GM18519 (cell line): ENCODE data around the gene C3.
"Not testable (repeated sequence)": the region's sequence is repeated elsewhere in the genome, so short reads cannot be mapped to it uniquely, and the experiment has no call there.

Experiments used
- ATAC-seq: cut with Tn5 transposase; IDR thresholded peaks from one replicate; pipeline ENCODE4 v1.9.1; 2021; ENCODE audit warnings: mild to moderate bottlenecking, moderate library complexity; ENCODE audit not compliant: unreplicated experiment, low FRiP score

C3 gene

DNA sequence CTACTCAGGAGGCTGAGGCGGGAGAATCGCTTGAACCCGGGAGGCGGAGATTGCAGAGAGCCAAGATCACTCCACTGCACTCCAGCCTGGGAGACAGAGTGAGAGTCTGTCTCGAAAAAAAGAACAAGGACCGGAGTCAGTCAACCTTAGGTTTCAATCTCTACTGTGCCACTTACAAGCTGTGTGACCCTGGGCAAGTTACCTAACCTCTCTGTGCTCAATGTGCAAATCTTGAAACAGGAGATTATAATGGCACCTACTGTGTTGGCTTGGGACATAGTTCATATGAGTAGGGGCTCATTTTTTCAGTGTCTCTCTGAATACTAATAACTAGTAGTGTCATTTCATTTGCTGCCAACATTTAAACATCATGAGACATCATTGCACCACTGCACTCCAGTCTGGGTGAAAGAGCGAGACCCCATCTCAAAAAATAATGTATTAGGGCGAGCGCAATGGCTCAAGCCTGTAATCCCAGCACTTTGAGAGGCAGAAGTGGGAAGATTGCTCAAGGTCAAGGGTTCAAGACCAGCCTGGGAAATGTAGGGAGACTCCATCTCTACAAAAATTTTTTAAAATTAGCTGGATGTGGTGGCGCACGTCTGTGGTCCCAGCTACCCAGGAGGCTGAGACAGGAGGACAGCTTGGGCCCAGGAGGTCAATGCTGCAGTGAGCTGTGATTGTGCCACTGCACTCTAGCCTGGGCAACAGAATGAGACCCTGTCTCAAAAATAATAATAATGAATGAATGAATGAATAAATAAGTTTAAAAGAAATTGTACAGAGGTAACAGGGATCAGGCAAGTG, 5.5 kb downstream of the C3 start:
- ATAC-seq = no peak

DNA sequence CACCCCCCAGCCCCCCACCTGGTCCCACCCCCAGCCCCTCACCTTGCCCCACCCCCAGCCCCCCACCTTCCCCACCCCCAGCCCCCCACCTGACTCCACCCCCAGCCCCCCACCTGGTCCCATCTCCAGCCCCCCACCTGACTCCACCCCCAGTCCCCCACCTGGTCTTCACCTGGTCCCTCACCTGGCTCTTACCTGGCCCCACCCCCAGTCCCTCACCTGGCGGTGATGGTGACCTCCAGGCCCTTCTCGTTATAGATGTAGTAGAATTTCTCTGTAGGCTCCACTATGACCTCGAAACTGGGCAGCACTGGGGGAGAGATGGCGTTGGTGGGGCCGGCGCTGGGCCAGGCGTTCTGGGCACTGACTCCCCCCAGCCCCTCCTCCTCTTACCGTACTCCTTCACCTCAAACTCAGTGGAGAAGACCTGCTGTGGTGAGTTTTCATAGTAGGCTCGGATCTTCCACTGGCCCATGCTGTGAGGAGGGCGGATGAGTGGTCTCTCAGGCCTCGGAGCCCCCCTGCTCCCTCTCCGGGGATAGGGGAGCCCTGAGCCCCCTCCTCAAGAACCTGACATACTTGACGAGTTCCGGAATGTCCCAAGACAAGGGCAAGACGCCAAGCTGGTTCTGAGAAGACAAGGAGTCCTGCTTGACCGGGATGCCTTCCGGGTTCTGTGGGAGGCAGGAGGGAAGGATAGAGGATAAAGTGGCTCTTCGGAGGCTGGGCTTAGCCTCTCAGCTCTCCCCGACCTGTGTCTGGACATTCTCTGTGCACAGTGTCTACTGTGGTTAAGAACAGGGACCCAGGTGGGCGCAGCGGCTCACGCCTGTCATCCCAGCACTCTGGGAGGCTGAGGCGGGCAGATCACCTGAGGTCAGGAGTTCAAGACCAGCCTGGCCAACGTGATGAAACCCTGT, 6.4 kb downstream of the C3 start:
- no peak for ATAC-seq

DNA sequence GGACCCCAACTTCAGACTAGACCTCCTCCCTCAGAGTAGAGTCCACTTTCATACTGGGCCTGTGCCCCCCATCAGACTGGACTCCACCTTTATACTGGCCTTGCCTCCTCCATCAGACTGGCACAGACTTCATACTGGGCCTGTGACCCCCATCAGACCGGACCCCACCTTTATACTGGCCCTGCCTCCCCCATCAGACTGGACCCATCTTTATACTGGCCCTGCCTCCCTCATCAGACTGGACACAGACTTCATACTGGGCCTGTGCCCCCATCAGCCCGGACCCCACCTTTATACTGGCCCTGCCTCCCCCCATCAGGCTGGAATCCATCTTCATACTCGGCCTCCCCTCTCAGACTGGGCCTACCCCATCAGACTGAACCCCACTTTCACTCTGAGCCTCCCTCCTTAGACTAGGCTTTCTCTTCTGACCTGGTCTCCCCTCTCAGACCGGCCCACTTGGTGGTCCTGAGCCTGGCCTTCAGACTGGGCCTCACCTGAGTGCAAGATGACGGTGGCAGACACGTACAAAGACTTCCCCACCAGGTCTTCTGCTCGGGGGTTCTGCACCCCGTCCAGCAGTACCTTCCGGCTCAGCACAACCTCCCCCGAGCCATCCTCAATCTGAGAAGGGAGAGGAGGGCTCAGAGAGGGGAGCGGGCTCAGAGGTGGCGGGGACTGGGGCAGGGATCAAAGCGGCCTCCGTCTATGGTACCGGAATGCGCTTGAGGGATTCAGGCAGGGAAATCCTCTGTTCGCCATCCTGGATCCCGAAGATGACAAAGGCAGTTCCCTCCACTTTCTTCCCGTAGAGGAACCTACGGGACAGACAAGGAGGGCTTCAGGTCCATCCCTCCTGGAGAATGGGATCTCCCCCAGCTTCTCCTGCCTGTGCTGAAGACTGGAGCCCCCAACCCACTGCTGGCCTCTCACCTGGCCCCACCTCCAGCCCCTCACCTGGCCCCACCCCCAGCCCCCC, 7.5 kb downstream of the C3 start:
- ATAC-seq = no peak

DNA sequence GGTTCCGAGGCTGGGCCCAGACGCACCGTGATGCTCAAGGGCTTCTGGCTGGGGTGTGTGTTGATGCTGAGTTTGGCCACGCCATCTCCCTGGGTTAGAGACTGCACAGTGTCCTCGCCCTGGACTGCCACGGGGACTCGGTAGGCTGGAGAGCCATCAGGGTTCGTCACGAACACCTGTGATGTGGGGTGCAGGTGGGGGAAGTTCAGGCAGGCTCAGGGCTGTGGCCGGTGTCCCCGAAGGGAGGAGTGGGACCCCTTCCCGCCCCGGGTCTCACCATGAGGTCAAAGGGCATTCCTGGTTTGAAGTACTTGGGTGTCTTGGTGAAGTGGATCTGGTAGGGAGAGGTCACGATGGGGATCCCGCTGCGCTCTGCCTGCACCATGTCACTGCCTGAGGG, 8.2 kb downstream of the C3 start:
- no peak for ATAC-seq

DNA sequence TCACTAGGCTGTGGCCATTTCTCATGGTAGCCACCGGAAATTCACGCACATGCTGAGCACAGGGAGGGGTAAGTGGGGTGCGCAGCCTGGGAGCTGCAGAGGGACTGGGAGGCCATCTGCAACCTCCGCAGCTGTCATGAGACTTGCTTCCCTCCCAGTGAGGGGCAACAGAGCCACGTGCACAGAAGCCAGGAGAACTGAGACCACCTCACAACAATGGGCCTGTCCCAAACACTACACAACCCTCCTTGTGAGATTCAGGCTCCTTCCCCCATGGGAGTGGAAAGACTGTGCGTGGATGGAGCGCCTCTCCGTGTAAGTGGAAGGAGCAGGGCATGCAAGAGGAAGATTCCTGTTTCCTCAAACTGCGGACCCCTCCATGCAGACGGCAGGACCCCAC, 8.8 kb downstream of the C3 start:
- ATAC-seq = no peak

DNA sequence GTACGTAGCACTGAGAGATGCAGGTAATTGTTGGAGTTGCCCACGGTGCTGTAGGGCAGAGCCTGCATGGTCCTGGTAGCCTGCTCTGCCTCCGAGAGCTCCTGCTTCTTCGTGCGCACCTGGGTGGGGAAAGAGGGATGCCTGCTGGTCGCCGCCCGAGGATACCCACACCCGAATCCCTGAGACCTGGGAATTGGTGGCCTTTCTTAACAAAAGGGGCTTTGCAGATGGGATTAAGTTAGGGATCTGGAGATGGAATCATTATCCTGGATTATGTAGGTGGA, 9.4 kb downstream of the C3 start:
- no peak for ATAC-seq

DNA sequence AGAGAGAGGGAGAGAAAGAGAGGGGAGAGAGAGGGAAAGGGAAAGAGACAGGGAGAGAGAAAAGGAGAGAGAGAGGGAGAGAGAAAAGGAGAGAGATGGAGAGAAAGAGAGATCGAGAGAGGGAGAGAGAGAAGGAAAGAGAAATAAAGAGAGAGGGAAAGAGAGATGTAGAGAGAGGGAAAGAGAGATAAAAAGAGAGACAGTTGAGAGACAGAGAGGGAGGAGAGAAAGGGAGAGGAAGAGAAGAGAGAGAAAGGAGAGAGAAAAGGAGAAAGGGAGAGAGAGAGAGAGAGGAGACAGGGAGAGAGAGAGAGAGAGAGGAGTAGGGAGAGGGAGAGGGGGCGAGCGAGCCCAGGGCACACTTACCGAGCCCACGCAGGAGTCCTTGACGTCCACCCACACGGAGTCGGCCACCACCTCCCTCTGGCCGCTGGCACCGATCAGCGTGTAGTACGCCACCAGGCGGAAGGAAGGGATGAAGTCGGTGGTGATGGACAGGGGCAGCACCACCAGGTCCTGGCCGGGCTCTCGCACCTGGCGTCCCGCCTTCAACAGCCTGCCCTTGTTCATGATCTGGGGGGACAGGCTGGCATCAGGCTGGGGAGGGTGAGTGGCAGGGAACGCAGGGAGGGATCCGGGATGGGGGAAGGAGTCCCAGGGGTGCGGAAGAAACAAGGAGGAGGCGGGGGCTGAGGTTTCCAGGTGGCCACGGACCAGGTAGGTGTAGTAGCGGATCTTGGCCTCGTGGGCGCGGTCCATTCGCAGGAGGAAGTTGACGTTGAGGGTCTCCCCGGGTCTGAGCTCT, 10.0 kb downstream of the C3 start:
- no peak for ATAC-seq

DNA sequence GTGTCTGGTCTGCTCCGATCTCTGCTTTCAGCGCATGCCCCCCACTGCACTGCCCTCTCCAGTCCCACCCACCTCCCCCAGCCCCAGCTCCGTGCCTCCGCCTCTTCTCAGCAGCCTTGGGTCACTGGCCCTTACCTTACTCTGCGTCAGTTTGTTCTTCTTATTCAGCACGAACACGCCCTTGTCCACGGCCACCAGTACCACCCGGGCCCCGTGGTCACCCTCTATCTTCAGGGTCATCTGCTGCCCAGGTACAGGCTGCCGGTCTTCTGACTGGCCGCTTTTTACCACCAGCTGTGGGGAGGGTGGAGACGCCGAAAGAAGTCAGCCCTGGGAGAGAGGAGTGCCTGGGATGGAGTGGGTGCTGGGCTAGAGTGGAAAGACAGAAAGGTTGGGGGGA, 10.9 kb downstream of the C3 start:
- no peak for ATAC-seq

DNA sequence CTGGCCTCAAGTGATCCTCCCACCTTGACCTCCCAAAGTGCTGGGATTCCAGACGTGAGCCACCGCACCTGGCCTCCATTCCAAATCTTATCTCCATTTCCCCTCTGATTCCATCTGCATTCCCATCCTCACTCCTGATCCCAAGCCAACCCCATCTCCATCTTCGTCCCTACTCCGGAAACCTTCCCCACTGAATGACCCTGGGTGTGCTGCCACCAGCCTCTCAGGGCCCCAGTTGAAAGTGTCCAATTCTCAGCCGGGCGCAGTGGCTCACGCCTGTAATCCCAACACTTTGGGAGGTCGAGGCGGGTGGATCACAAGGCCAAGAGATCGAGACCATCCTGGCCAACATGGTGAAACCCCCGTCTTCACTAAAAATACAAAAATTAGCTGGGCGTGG, 11.5 kb downstream of the C3 start:
- not testable (repeated sequence) for ATAC-seq

DNA sequence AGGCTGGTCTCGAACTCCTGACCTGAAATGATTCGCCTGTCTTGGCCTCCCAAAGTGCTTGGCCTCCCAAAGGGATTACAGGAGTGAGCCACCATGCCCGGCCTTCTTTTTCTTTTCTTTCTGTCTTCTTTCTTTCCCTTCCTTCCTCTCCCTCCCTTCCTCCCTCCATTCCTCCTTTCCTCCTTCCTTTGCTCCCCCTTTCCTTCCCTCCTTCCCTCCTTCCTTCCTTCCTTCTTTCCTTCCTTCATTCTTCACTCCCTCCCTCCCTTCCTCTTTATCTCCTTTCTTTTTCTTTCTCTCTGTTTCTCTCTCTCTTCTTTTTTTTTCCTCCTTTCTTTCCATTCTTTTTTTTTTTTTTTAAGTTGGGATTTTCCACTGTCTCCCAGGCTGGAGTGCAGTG, 12.1 kb downstream of the C3 start:
- ATAC-seq = no peak

DNA sequence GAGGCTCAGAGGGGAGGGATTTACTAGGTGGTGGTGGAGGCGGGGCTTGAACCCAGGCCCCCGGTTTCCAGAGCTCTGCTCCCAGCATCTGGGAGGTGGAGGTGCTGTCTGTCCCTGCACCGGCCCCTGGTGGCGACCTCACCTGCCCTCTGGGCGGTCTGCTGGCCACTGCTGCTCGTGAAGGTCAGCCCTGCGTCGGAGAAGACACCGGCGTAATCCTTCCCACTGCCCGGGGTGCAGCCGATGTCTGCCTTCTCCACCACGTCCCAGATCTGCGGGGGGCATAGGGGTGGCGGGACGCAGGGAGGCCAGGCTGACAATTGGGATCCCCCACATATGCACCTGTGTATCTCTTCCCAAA, 12.8 kb downstream of the C3 start:
- no peak for ATAC-seq

DNA sequence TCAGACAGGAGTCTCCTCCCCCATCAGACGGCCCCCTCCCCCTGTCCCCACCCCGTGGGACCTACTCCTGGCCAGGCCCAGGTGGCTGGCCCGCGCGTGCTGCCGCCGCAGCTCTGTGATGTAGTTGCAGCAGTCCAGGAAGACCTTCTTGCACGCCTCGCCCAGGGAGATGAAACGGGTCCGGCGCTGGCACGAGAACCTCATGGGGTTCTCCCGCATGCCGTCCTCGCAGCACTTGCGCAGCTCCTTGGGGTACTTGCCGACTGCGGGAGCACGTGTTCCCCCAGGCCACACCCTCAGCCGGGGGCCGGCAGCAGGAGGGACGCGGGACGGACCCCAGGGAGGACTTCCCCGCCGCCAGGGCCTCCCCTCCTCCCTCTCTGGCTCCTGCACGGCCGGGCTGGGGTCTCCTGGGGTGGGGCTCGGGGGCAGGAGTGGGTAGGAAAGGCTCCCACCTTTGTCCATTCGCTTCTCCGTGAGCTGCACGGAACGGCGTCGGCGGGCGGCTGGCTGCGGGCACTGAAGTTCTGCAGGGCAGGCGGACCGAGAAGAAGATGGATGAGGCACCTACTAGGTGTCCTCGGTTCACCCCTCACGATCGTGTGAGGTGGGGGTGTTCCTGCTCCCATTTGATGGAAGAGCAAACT, 13.3 kb downstream of the C3 start:
- no peak for ATAC-seq

DNA sequence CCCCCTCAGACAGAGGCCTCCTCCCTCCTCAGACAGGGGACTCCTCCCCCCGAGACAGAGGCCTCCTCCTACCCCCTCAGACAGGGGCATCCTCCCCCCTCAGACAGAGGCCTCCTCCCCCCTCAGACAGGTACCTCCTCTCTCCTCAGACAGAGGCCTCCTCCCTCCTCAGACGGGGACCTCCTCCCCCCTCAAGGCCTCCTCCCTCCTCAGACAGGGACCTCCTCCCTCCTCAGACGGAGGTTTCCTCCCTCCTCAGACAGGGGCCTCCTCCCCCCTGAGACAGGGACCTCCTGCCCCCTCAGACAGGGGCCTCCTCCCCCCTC, 13.9 kb downstream of the C3 start:
- no peak for ATAC-seq

DNA sequence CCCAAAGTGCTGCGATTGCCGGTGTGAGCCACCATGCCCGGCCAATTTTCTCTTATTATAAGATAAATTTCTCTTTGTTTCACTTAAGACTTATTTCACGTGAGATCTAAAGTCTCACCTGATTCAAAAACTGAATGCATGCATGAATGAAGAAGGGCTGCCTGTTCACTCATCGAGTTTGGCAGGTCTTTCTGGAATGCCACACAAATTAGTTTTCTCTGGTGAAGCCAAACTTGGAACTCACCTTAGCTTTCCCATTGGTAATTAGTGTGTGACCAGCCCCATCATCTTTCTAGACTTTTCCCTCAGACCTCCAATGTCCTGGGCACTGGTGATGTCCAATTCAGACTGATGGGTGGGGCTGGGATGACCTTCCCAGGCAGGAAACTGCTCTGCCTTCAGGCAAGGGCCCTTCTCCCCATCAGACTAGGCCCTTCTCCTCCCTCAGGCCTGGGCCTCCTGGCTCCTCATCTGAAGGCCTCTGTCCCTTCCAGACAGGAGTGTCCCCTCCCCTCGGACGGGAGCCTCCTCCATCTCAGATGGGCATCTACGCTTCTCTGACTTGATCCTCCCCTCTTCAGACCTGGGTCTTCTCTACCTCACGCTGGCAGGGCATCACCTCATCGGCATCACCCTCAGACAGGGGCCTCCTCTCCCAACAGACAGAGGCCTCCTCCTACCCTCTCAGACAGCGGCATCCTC, 14.4 kb downstream of the C3 start:
- ATAC-seq = no peak

DNA sequence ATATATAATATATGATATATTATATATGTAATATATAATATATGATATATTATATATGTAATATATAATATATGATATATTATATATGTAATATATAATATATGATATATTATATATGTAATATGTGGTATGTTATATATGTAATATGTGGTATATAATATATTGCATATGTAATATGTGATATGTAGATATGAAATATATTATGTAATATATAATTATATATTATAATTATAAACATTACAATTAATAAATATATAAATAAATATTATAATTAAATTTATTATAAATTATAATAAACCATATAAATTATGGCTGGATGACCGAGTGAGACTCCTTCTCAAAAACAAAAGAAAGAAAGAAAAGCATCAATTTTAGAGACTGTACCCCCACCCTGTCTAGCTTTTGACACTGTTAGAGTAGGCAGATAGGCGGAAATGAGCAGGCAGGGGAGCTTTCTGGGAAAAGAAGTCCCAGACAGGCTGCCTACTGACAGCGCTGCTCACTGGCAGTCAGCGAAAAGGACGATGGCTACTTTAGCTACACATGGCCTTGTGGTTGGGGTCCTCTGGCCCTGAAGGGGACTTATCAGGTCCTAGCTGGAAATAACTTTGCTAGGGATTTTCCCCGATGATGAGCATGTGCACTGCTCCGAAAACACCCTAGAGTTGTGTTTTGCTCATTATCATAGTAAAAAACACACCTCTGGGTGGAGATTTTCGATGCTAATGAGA, 19.7 kb downstream of the C3 start:
- no peak for ATAC-seq

DNA sequence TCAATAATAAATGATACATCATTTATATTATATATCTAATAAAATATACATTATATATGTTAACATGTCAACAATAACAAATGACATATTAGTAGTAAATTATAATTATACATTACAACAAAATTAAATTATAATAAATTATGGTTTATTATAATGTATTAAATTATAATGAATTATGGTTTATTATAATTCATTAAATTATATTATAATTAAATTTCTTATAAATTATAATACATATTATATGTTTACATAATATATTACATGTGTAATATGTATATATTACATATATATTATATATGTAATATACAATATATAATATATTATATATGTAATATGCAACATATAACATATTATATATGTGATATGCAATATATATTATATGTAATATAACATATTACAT, 20.5 kb downstream of the C3 start:
- ATAC-seq = no peak

DNA sequence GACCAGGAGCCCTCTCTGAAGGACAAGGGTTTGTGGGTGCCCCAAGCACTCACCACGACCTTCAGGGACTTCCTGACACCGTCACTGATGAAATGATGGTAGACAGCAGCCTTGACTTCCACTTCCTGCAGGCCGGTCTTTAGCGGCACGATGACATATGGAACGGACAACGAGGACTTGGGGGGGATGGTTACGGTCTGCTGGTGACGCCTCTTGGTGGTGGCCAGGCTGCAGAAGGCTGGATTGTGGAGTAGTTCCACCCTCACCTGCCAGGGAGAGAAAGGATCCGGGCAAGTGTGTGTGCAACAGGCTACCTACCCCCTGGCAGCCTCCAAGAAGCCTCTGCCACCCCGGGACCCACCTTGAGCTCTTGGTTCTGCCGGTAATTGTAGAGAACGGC, 23.2 kb downstream of the C3 start:
- no peak for ATAC-seq

DNA sequence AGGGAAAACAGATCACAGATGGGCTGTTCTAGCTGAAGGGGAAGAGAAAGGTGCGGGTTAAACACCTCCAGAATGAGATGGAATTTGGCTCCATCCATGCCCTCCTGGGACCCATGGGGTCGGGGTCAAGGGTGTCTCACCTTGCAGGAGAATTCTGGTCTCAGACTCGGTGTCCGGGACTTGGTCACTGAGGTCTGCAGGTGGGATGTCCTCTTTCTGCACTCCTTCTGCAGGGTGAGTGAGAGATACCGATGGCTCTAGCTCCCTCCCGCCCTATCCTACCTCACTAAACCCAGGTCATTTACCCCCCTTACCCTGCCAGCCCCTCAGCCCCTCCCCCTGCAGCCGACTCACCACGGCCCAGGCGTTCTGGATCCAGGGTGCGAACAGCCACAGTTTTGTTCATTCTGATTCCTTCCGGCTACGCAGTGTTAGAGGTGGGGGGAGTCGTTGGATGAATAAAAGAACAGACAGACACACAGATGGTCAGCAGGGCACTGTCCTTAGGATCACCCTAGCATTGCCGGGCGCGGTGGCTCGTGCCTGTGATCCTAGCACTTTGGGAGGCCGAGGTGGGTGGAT, 24.1 kb downstream of the C3 start:
- no peak for ATAC-seq
